HCT116 (cell line): ENCODE data around the gene GNAO1. TPM values are rescaled to one million over a fixed set of nuclear protein-coding genes. Genes with fewer than 3 reads are reported as not detected.

ENCODE experiments used
- ATAC-seq: fragments of 200-7000 bp; cut with Tn5 transposase; 2 replicates; pipeline ENCODE4 v1.9.1; 2020; ENCODE audit warnings: mild to moderate bottlenecking, moderate library complexity
- BruUV-seq: library from RNA; stranded (reverse); fragments of 400-500 nt; replicated peaks from 2 replicates; lab custom pipeline; 2021; lab: Mats Ljungman, UMichigan
- CTCF ChIA-PET: fragments of 300-600 bp; sonication (Branson Sonifier 250); formaldehyde crosslinking; loops from one replicate; lab custom pipeline; 2021; ENCODE audit warnings: antibody characterized with exemption; lab: Charles Lee
- POLR2A ChIA-PET: fragments of 300-600, 350-600 bp; sonication (Branson Sonifier 250); formaldehyde crosslinking; loops from one replicate; lab custom pipeline; 2021; ENCODE audit warnings: antibody characterized with exemption; lab: Charles Lee
- RAD21 ChIA-PET, 2 experiments: fragments of 300-600 bp; sonication (Branson Sonifier 250); formaldehyde crosslinking; loops; one replicate each; lab custom pipeline; 2023; ENCODE audit warnings: low total read pairs in 2 of 2; ENCODE audit not compliant: uncharacterized antibody in 2 of 2, unreplicated experiment in 2 of 2, low non-redundant PET in 1 of 2; lab: Charles Lee
- DNase-seq: peaks from one replicate; pipeline ENCODE4 v3.0.0-alpha.2; 2010; ENCODE audit warnings: low read depth, low spot score
- H2AFZ ChIP-seq: fragments of 200-600 bp; shearing (Covaris generic), sonication (generic); 2 replicates; pipeline ENCODE4 v1.6.1; 2017; ENCODE audit warnings: low read depth, mixed run types, mixed read lengths, antibody characterized with exemption, low read length; ENCODE audit not compliant: poor library complexity, severe bottlenecking
- H3K27ac ChIP-seq: 2 replicates; pipeline ENCODE4 v1.5.1; 2012; ENCODE audit warnings: low read depth, low read length
- H3K27me3 ChIP-seq: fragments of 200-600 bp; sonication (generic); 2 replicates; pipeline ENCODE4 v1.6.1; 2016; ENCODE audit warnings: mixed run types, low read length, mixed read lengths; ENCODE audit not compliant: insufficient read depth
- H3K36me3 ChIP-seq, 2 experiments: fragments of 200-500 bp in 1 of 2; fragments of 200-600 bp in 1 of 2; sonication (Bioruptor generic) in 1 of 2; sonication (generic) in 1 of 2; 2 replicates each; pipeline versions ENCODE4 v1.5.1 to v1.6.1; 2014 to 2016; ENCODE audit warnings: low read length in 2 of 2, inconsistent platforms in 1 of 2, mixed read lengths in 1 of 2, mixed run types in 1 of 2; ENCODE audit not compliant: insufficient read depth in 2 of 2, control insufficient read depth in 1 of 2
- H3K4me1 ChIP-seq, 2 experiments: fragments of 200-600 bp in 1 of 2; sonication (generic) in 1 of 2; 2 replicates each; pipeline versions ENCODE4 v1.5.1 to v1.6.1; 2012 to 2017; ENCODE audit warnings: low read length in 2 of 2, inconsistent platforms in 1 of 2, mild to moderate bottlenecking in 1 of 2, mixed read lengths in 1 of 2, mixed run types in 1 of 2, moderate library complexity in 1 of 2; ENCODE audit not compliant: insufficient read depth in 2 of 2, control insufficient read depth in 1 of 2
- H3K4me2 ChIP-seq: fragments of 200-600 bp; sonication (generic); 2 replicates; pipeline ENCODE4 v1.6.1; 2017; ENCODE audit warnings: mixed run types, low read length, mixed read lengths
- H3K4me3 ChIP-seq, 2 experiments: fragments of 200-600 bp in 1 of 2; sonication (generic) in 1 of 2; replicated peaks in 1 of 2; 2 replicates each; pipeline ENCODE4 v1.5.1; 2011 to 2016; ENCODE audit warnings: low read length in 2 of 2, control low read depth in 1 of 2, low read depth in 1 of 2, mild to moderate bottlenecking in 1 of 2, mixed read lengths in 1 of 2, mixed run types in 1 of 2
- H3K79me2 ChIP-seq: fragments of 200-600 bp; sonication (generic); 2 replicates; pipeline ENCODE4 v1.6.1; 2017; ENCODE audit warnings: mild to moderate bottlenecking, mixed run types, low read length, moderate library complexity, mixed read lengths; ENCODE audit not compliant: insufficient read depth
- H3K9ac ChIP-seq: fragments of 200-600 bp; sonication (generic); 2 replicates; pipeline ENCODE4 v1.6.1; 2016; ENCODE audit warnings: low read length, mixed read lengths
- H3K9me2 ChIP-seq: fragments of 200-600 bp; sonication (generic), shearing (Covaris generic); 2 replicates; pipeline ENCODE4 v1.6.1; 2017; ENCODE audit warnings: mixed run types, mild to moderate bottlenecking, moderate library complexity; ENCODE audit not compliant: insufficient read depth
- H3K9me3 ChIP-seq, 2 experiments: fragments of 200-500 bp in 1 of 2; fragments of 200-600 bp in 1 of 2; sonication (Bioruptor generic) in 1 of 2; sonication (generic) in 1 of 2; 2 replicates each; pipeline ENCODE4 v1.6.1; 2014 to 2017; ENCODE audit warnings: low read length in 2 of 2, mixed read lengths in 2 of 2, inconsistent platforms in 1 of 2, low read depth in 1 of 2, mild to moderate bottlenecking in 1 of 2, mixed run types in 1 of 2, moderate library complexity in 1 of 2; ENCODE audit not compliant: control insufficient read depth in 1 of 2, insufficient read depth in 1 of 2
- H4K20me1 ChIP-seq: fragments of 200-600 bp; sonication (generic), shearing (Covaris generic); 2 replicates; pipeline ENCODE4 v1.6.1; 2017; ENCODE audit warnings: mixed run types, mild to moderate bottlenecking, moderate library complexity; ENCODE audit not compliant: insufficient read depth
- CTCF ChIP-seq, 3 experiments: fragments of 200-600 bp in 1 of 3; sonication (generic) in 1 of 3; IDR thresholded peaks in 2 of 3; conservative IDR thresholded peaks in 1 of 3; 2 replicates each; pipeline ENCODE4 v1.5.1; 2012 to 2017; ENCODE audit warnings: low read depth in 2 of 3, low read length in 2 of 3, antibody characterized with exemption in 1 of 3, borderline replicate concordance in 1 of 3, control low read depth in 1 of 3, mild to moderate bottlenecking in 1 of 3, mixed read lengths in 1 of 3, mixed run types in 1 of 3, moderate library complexity in 1 of 3; ENCODE audit not compliant: insufficient read depth in 1 of 3
- JUND ChIP-seq: IDR thresholded peaks from 2 replicates; pipeline ENCODE4 v1.6.1; 2012
- POLR2AphosphoS5 ChIP-seq: IDR thresholded peaks from 2 replicates; pipeline ENCODE4 v1.6.1; 2011; ENCODE audit warnings: mild to moderate bottlenecking, low read depth, low read length, moderate library complexity
- RAD21 ChIP-seq: IDR thresholded peaks from 2 replicates; pipeline ENCODE4 v1.6.1; 2012; ENCODE audit warnings: low read depth, mild to moderate bottlenecking
- REST ChIP-seq: IDR thresholded peaks from 2 replicates; pipeline ENCODE4 v1.6.1; 2012; ENCODE audit warnings: low read depth
- SIN3A ChIP-seq: IDR thresholded peaks from 2 replicates; pipeline ENCODE4 v1.6.1; 2012; ENCODE audit warnings: low read depth
- TCF7L2 ChIP-seq: IDR thresholded peaks from 2 replicates; pipeline ENCODE4 v1.7.0; 2011; ENCODE audit warnings: borderline replicate concordance, inconsistent platforms; ENCODE audit not compliant: insufficient read depth, insufficient read length; ENCODE audit errors: extremely low read depth
- YY1 ChIP-seq: IDR thresholded peaks from 2 replicates; pipeline ENCODE4 v1.6.1; 2011; ENCODE audit warnings: low read length, low read depth, moderate library complexity, mild to moderate bottlenecking; ENCODE audit not compliant: insufficient replicate concordance; ENCODE audit errors: extremely low read depth
- ZBTB33 ChIP-seq: IDR thresholded peaks from 2 replicates; pipeline ENCODE4 v1.6.1; 2011; ENCODE audit warnings: mild to moderate bottlenecking, low read length, moderate library complexity; ENCODE audit not compliant: insufficient replicate concordance; ENCODE audit errors: extremely low read depth
- intact Hi-C: fragments of 100-400 bp; cut with micrococcal nuclease; formaldehyde crosslinking; loops from 2 replicates; pipeline ENCODE4 v1.10.0; 2022
- total RNA-seq: library from RNA; stranded (reverse); gene quantifications from one replicate; pipeline ENCODE4 v1.2.1, GENCODE V29; 2021; ENCODE audit not compliant: unreplicated experiment

The GNAO1 gene
- total RNA-seq, 1 experiment from 2014 or later: 0.12 TPM

- no peak overlapping the region for H2AFZ ChIP-seq
- H3K9me3 ChIP-seq: no peaks in the 10 kb centered on the region
Observed at GRCh38 chr16:56261656-56262055, 70.4 kb downstream of the GNAO1 start.

More at GRCh38 chr16:56261656-56262055, 70.4 kb downstream of the GNAO1 start:
- Histone ChIP-seq H3K4me1 (no peaks in the 10 kb centered on the region), H3K4me2 (no peak overlapping the region), H3K79me2 (no peaks in the 10 kb centered on the region), H3K9ac (no peak overlapping the region), H3K27ac (no peak overlapping the region), H3K27me3 (peaks cover 26% of the 10 kb centered on the region), H3K36me3 (no peaks in the 10 kb centered on the region), H3K4me3 (no peak overlapping the region), H4K20me1 (no peaks in the 10 kb centered on the region), H3K9me2 (no peaks in the 10 kb centered on the region)
- ChIA-PET CTCF (no interaction called here), POLR2A (no interaction called here), RAD21 (no interaction called here)
- TF ChIP-seq TCF7L2 (no peak), ZBTB33 (no peak), CTCF (IDR thresholded peaks at IDR 0.05 in 2 of 3, conservative IDR thresholded peaks at IDR 0.05 in 1 of 3; ENCODE audit: borderline replicate concordance in 1 of 3, insufficient read depth in 1 of 3, low read depth in 2 of 3, low read length in 2 of 3) (no peak), SIN3A (no peak), POLR2AphosphoS5 (no peak), YY1 (no peak), JUND (no peak), RAD21 (no peak), REST (no peak)
- intact Hi-C loops: no loop called here
- no peak for DNase-seq
- ATAC-seq: no peak
- BruUV-seq: no TSS peak
